Heart left ventricle (tissue), 13 donors: ENCODE data around the gene NCAPH2.

Source experiments
- POLR2A ChIP-seq, 2 donors: fragments of 450-650 bp; IDR thresholded peaks; one replicate each; pipeline ENCODE4 v1.6.1; 2017; ENCODE audit warnings: antibody characterized with exemption in 2 of 2, mild to moderate bottlenecking in 2 of 2, moderate library complexity in 2 of 2
- TF ChIP-seq, protein P1 (sequence below), 12 donors: fragments of 200-600 bp; sonication (generic) in 4 of 12; IDR thresholded peaks; one replicate each; pipeline versions ENCODE4 v1.5.0 to v1.8.0; 2018 to 2022; ENCODE audit warnings: antibody characterized with exemption in 12 of 12, mild to moderate bottlenecking in 5 of 12
- donor health status: ischemic (EF 13 %, LVEDD 7.1; RV severe dilation, severe dysfunction).
- donor health status: DM: no; HTN: yes; CAD: no.
- donor health status: DM: no; HTN: no; CAD: no.
- donor health status: ischemic (EF 25% LVEDD 6.9; RV normal size, moderate dysfunction).
- donor health status: ischemic (EF 25% LVEDD 5.7; RV mildly dilated, moderate dysfunction).
- donor health status: ischemic (EF 35%, LVEDD 5.7; RV mildly dilated, moderate dysfunction).
- donor health status: nonischemic (EF 11% LVEDD 7.7; RV severe dilation, severe dysfunction).
- donor health status: DM: yes; HTN: yes; CAD: no.
- donor health status: PGD.
- donor health status: ischemic (EF 29% LVEDD 5.4; RV normal size, mild dysfunction).
- donor health status: nonischemic (EF 23%, LVEDD 6.1; RV moderate dilation, normal function).

DNA sequence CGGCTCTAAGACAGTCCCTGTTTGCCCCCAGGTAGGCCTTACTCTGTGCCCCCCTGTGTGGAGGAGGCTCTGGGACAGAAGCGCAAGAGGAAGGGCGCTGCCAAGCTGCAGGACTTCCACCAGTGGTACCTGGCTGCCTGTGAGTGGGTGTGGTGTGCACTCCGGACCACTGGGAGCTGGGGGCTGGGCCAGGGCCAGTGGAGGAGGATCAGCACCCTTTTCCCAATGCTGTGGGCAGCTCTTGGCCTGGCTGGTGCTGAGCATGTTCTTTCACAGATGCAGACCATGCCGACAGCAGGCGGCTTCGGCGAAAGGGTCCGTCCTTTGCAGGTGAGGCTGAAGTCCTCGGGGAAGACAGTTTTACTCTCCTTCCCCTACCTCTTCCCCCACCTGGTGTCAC is 13.7 kb downstream of the NCAPH2 start:
- TF ChIP-seq, protein P1, sequence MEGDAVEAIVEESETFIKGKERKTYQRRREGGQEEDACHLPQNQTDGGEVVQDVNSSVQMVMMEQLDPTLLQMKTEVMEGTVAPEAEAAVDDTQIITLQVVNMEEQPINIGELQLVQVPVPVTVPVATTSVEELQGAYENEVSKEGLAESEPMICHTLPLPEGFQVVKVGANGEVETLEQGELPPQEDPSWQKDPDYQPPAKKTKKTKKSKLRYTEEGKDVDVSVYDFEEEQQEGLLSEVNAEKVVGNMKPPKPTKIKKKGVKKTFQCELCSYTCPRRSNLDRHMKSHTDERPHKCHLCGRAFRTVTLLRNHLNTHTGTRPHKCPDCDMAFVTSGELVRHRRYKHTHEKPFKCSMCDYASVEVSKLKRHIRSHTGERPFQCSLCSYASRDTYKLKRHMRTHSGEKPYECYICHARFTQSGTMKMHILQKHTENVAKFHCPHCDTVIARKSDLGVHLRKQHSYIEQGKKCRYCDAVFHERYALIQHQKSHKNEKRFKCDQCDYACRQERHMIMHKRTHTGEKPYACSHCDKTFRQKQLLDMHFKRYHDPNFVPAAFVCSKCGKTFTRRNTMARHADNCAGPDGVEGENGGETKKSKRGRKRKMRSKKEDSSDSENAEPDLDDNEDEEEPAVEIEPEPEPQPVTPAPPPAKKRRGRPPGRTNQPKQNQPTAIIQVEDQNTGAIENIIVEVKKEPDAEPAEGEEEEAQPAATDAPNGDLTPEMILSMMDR (IDR thresholded peaks at IDR 0.05) = no peak
- no peak for TF ChIP-seq POLR2A (IDR thresholded peaks at IDR 0.05)
